ENCODE measurements around the gene MYT1.
A peak's percentile ranks its signal among the peaks of the same experiment; 100 is the strongest.
"Not testable (repeated sequence)": the region's sequence is repeated elsewhere in the genome, so short reads cannot be mapped to it uniquely, and the experiment has no call there.

The MYT1 gene

DNA sequence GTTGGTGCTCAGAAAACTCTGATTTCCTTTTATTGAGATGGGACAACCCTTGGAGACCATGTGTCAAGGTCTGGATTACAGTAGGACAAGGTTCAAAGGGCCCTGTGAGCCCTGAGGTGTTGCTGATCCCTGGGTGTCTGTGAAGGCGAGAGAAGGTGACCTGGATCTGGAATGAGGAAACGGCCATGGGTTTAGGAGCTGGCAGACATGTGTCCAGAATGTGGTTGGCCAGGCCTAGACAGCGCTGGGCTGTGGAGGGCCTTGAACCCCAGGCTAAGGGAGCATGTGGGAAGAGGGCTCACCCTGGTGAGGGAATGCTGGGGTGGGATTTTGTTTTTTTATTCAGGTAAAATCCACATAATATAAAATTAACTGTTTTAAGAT is 116.2 kb downstream of the MYT1 start:
- no peak overlapping the region for H3K27ac ChIP-seq
- TF ChIP-seq ZFX (IDR thresholded peaks at IDR 0.05) = no peak
- TF ChIP-seq, protein P1, sequence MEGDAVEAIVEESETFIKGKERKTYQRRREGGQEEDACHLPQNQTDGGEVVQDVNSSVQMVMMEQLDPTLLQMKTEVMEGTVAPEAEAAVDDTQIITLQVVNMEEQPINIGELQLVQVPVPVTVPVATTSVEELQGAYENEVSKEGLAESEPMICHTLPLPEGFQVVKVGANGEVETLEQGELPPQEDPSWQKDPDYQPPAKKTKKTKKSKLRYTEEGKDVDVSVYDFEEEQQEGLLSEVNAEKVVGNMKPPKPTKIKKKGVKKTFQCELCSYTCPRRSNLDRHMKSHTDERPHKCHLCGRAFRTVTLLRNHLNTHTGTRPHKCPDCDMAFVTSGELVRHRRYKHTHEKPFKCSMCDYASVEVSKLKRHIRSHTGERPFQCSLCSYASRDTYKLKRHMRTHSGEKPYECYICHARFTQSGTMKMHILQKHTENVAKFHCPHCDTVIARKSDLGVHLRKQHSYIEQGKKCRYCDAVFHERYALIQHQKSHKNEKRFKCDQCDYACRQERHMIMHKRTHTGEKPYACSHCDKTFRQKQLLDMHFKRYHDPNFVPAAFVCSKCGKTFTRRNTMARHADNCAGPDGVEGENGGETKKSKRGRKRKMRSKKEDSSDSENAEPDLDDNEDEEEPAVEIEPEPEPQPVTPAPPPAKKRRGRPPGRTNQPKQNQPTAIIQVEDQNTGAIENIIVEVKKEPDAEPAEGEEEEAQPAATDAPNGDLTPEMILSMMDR (conservative IDR thresholded peaks at IDR 0.05) = no peak

DNA sequence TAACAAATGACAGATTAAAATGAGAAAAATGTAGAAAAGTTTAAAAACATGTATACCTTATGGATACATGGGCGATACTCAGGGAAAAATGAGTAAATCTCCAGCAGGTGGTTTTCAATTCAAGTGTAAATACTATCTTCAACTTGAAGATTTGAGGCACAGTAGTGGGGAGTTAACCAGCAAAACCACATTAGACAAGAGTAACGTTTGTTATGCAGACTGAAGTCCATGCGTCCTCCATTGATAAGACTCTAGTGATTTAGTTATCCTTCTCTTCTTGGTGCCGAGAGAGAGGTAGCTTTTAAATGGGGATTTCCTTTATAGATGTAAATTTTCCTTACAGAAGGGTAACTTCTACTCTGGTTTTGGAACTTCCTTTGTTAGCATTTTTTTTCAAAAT is 119.4 kb downstream of the MYT1 start:
- TF ChIP-seq ZFX (IDR thresholded peaks at IDR 0.05) = no peak
- TF ChIP-seq, protein P1 (conservative IDR thresholded peaks at IDR 0.05) = no peak

DNA sequence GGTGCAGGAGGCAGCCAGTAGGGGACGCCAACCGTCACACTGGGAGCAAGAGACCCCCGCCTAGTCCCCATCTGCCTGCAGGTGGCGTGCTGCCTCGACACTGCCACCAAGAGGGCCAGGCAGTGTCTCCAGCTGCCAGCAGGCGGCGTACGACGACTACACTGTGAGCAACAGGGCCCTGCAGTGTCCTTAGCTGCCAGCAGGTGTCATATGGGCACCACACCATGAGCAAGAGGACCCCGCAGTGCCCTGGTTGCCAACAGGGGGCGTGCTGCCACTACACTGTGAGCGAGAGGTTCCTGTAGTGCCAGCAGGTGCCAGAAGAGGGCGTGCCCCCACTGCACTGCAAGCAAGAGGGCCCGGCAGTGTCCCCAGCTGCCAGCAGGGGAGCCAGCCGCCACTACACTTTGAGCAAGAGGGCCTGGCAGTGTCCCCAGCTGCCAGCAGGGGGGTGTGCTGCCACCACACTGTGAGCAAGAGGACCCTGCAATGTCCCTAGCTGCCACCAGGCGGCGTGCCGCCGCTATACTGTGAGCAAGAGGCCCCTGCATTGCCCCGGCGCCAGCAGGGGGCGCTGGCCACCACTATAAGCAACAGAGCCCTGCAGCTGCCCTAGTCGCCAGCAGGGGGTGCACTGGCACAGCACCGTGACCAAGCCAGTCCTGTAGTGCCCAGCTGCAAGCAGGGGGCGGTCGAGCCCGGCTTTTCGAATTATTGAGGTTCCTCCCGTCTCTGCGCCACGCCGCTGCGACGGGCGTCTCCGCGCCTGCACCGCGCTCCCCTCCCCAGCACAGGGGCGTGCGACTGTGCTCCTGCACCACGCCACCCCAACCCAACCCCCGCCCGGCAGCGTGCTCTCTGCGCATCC is 121.6 kb downstream of the MYT1 start:
- TF ChIP-seq, protein P1 (conservative IDR thresholded peaks at IDR 0.05) = peak; percentile 95
- H3K27ac ChIP-seq = not testable (repeated sequence)

More for the DNA sequence above, 119.4 kb downstream of the MYT1 start:
- H3K27ac ChIP-seq = no peak overlapping the region

DNA sequence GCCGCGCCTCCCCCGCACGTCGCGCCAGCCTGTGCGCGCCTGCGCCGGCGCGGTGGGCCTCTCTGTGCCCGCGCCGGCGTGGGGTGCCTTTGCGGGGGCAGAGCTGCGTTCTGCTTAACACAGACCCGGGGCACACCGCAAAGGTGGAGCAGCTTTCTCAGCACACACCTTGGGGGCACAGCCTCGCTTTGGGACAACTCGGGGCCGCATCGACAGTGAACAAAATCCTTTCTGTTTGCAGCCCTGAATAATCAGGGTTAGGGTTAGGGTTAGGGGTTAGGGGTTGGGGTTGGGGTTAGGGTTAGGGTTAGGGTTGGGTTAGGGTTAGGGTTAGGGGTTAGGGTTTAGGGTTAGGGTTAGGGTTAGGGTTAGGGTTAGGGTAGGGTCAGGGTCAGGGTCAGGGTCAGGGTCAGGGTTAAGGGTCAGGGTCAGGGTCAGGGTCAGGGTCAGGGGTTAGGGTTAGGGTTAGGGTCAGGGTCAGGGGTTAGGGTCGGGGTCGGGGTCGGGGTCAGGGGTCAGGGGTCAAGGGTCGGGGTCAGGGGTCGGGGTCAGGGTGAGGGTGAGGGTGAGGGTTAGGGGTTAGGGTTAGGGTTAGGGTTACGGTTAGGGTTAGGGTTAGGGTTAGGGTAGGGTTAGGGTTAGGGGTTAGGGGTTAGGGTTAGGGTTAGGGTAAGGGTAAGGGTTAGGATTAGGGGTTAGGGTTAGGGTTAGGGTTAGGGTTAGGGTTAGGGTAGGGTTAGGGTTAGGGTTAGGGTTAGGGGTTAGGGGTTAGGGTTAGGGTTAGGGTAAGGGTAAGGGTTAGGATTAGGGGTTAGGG is 122.4 kb downstream of the MYT1 start:
- H3K27ac ChIP-seq = not testable (repeated sequence)

DNA sequence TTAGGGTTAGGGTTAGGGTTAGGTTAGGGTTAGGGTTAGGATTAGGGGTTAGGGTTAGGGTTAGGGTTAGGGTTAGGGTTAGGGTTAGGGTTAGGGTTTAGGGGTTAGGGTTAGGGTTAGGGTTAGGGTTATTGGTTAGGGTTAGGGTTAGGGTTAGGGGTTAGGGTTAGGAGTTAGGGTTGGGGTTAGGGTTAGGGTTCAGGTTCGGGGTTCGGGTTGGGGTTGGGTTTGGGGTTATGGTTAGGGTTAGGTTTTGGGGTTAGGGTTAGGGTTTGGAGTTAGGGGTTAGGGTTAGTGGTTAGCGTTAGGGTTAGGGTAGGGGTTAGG is 123.0 kb downstream of the MYT1 start:
- H3K27ac ChIP-seq = not testable (repeated sequence)
